HG03521 (cell line): ENCODE measurements around the gene FHL2.

Experiments used
- ATAC-seq: cut with Tn5 transposase; IDR thresholded peaks from one replicate; pipeline ENCODE4 v1.9.1; 2021; ENCODE audit warnings: mild to moderate bottlenecking, moderate library complexity; ENCODE audit not compliant: unreplicated experiment

The FHL2 gene, protein sequence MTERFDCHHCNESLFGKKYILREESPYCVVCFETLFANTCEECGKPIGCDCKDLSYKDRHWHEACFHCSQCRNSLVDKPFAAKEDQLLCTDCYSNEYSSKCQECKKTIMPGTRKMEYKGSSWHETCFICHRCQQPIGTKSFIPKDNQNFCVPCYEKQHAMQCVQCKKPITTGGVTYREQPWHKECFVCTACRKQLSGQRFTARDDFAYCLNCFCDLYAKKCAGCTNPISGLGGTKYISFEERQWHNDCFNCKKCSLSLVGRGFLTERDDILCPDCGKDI

DNA sequence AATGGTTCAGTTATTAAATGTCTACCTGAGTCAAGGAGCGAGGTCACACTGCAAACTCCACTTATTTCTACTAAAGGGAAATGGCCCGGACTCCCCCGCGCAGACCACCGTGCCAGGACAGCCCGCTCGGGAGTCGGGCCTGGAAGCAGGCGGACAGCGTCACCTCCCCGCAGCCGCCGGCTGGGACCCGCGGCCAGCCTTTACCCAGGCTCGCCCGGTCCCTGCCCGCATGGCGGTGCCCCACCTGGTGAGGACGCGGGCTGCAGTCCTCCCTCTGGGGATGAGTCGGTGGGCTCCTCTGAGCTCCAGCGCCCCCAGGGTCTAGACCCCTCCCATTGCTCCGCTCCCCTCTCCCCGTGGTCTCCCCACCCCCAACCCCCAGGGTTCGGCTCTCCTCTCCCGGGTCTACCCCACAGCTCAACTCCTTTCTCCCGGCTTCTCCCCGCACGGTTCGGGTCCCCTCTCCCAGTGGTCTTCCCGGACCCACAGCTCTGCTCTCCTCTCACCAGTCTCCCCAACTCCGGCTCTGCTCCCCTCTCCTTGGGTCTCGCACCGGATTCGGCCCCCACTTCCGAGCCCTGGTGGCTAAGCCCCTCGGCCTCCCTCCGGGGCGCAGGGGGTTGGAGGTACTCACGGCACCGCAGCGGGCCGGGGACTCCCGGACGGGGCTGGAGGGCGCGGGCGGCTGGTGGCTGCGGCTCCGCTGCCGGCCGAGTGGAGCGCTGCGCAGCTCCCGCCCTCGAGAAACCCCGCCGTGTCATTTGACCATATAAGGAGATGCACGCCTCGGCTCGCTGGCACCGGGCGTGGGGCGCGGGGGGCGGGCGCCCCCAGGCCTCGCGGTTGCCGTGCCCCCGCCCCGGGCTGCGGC lies at the start of gene FHL2:
FHL2 (minus strand) TSS at position 716 of the 871 bp plus-strand sequence. CDS start 12,535 bp downstream, outside the sequence.
- peak; percentile 100 for ATAC-seq

DNA sequence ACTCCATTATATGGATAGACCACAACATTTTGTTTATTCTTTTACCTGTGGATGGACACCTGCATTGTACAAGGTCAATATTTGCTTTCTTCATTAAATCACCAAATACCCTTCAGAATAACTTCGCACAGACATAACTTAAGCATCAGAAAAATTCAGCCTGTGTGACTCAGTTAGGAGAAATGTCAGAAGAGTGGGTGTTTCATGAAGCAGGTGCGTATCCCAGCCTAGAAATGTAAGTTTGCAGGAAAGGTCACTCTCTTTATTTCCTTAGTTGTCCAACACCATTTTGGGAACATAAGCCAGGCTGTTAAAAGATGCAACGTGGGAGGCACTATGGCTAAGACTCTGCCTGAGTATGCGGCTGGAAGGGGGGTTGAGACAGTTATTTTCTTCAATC lies 48.6 kb upstream of the FHL2 start:
- ATAC-seq, result no peak

DNA sequence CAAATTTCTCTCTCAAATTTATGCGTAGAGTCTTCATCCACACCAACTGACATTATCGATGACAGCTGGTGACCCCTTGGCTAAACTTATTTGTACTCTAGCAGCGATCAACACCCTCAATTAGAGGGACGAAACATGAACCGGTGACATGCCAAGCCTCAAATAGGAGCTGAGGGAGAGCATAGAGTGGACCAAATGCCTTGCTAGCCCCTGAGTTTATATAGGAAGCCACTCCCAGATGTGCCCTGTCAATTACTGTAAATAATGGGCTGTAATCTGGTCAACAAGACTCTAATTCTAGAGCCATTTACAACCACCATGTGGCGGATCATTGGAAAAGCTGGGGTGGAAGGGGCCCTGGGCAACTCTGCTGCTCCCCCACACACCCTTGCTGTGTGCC lies 47.6 kb upstream of the FHL2 start:
- ATAC-seq, result no peak

DNA sequence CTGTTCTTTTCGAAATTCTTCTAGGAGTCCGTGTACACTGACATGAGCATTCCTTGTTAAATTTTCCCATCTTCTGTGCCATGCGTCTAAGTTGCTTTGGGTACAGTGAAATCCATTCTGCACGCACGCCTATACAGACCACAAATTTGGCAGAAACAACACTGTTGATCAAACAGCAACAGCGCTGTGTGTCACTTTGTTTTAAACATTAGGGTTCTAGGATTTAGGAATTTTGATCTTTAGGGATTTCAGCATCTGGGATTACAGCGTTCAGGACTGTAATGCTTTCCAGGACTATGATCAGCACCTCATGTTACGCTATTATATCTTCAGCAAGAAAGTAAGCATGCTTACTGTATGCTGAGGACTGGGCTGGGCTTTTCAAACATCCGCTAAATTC lies 47.1 kb upstream of the FHL2 start:
- no peak for ATAC-seq

DNA sequence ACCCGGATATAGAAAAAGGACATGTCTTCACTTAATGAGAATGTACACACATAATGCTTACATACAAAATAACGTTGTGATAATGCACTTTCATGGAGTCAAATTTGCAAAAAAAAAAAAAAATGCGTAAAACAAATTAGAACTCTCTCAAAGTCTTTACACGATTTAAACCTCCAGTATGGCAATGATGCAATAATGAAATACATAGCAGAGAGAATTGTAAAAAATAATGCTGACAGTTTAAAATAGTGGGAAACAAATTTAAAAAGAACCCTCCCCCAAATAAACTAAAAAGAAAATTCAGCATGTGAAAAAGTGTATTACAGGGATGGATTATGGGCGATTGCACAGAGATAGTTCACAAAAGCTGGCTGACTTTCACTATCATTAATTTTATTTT lies 46.6 kb upstream of the FHL2 start:
- no peak for ATAC-seq

DNA sequence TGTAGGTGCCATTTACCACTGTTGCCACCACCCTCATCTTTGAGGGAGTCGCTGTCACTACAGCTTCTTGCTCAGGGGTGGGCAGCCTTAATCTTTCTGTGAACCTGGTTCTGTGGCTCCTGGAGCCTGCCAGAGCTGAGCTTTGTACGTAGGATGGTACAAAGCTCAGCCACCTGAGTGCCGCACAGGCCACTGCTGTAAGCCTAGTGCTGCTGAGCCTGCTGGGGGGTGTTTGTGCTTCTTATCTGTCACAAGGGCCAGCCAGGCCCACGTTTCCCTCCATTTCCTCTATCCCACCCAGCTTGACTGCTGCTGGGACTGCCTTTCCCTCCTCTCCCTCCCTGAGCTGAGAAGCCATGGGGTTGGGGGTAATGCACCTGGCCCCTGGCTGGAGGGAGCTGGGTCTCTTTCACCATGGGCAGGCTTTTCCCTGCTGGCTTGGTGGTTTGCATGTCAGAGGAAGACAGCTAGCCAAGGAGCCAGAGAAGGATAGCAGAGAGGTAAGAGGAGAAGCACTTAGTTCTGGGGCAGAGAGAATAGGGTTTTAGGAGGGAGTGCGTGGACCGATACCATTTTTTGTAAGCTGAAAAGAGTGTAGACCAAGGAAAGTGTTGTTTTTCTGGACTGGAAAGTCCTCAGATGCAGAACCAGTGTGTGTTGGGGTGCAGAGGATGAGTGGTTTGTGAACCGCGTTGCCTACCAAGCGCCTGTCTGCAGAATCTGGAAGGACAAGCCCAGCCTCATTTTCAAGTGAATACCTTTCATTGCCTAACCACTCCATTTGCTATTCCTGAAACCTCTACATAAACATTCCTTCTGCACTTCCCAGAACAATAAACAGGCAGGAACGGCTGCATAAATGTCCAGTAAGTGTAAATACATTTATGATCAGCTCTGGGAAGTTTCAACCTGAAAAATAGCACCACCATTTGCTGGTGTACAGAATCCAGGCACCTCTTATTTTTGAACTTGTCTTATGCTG lies 45.1 kb upstream of the FHL2 start:
- no peak for ATAC-seq

DNA sequence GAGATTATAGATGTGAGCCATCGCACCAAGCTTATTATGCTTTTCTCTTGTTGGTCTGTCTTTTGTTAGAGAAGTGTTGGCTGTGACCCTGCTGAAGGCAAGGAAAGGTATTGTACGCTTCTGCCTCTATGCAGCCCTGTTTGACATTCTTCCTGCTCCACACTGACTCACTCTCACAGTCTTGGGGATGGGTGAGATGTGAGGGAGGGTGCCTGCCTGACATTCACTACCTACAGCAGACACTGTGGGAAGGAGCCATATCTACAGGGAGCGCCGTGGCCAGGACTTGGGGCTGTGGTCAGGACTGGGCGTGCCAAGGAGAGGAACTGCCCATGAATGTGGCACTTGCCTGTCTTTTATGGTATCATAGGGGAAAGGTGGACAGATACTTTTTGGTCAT lies 43.9 kb upstream of the FHL2 start:
- ATAC-seq, result no peak

DNA sequence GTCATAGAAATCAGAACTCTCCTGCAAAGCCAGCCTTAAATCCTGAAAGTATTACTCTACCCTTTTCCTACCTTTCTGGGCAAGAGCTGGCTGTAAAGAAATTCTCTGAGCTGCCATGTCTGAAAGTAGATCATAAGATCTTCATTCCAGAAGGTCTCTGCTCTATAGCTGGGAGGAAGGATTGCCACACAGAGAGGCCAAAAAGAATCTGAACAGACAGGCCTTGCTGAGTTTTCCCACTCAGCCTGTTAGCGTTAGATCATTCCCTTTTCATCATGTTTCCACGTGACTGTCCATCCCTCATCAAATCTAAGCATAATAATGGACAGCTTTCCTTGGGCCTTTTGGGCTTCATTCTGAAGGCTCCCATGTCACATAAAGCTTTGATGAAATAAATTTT lies 43.2 kb upstream of the FHL2 start:
- ATAC-seq, result no peak

DNA sequence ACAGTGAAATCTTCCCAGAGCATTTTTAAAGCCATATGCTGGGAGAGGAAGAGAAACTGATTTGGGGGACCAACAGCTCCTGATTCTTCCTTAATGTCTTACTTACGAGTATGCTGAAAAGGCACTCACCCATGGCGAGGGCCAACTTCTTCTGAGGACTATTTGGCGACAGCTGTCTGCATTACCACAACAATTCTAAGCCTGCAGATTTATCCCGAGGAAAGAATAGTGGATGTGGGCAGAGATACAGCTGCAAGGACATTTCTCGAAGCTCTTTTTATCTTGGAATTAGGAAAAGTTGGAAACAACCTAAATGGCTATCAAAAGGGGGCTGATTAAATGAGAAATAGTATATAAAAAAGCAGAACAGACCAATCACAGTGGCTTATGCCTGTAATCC lies 40.3 kb upstream of the FHL2 start:
- no peak for ATAC-seq

DNA sequence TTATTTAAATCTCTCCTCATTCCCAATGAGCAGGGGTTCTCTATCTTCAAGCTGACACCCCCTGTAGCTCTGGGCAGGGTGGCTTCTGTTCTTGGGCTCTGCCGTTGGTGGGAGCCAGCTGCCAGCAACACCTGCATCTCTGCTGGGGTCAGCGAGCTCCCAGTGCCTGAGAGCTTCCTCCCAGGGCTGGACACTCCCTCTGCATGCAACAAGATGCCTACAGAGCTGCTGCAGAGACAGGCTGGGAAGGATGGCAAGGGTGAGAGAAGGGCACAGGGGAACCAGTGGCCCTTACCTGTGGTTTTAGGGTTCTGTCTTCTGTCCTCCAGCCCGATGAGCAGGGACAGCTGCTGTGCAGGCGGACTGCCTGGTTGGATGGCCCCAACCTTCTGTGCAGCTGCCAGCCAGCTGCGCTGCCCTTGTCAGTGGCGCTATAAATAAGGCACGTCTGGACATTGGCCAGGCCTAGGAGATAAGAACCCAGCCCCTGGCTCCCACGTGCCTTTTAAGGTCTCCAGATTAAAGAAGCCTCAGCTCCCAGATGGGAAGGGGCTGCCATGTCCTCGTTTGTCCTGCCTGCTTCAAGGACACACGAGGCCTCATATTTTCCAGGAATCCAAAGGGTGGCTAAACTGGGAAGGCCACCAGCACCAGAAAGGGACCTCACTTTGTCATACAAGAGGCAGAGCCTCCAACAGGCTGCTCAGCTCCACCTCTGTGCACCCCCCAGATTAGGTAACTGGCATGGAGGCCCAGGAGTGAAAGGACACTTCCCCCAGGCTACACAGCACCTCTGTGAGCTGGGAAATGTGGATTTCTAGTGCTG lies 39.5 kb upstream of the FHL2 start:
- ATAC-seq, result no peak

DNA sequence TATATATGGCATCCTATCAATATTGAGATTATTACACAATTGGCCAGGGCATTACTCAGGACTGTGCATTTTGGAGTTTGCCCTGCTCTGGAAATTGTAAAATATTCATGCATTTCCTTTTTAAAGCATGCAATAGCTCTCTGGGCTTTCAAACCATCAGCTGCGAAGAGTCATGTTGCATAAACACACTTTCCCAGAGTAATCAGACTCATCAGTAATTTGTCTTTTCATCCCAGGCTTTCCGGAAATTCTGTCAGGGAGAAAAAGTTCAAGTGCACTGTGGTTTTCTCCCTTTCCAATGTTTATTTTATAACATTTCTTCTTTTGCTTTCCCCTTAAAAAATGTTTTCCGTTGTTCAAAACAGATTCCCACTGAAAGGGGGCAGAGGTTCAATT lies 38.9 kb upstream of the FHL2 start:
- ATAC-seq, result no peak

DNA sequence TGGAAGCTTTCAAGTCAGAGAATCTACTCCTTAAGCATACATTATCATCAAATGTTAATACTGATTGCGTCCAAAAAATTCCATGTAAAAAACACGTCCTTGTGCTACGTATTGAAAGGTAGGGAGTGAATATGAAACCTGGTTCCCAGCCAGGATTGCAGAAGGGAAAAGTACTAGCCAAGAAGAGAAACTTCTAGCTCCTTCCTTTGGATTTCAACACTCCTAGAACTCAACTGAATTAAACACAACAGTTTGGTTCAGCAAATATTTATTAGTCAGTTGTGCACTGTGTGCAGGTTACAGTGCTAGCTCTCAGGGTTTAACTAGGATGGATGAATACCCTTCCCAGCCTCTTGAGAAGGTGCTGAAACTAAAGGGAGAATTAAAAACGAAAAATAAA lies 33.9 kb upstream of the FHL2 start:
- no peak for ATAC-seq

DNA sequence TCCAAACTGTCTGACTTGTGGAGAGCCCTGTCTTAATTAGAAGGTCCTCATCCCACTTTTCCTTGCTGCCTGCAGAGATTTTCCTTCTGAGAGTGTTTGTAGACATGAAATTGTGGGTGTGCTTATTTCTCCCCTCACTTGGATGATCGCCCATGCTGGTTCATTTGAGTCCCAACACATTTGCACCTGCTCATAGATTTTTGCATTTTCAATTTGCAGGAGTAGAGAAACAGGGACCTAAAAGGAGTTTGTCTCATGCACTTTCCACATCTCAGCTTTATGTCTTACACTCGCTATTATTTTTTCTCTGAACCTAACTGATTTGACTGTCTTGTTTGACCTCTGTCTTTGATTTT lies 33.2 kb upstream of the FHL2 start:
- no peak for ATAC-seq

DNA sequence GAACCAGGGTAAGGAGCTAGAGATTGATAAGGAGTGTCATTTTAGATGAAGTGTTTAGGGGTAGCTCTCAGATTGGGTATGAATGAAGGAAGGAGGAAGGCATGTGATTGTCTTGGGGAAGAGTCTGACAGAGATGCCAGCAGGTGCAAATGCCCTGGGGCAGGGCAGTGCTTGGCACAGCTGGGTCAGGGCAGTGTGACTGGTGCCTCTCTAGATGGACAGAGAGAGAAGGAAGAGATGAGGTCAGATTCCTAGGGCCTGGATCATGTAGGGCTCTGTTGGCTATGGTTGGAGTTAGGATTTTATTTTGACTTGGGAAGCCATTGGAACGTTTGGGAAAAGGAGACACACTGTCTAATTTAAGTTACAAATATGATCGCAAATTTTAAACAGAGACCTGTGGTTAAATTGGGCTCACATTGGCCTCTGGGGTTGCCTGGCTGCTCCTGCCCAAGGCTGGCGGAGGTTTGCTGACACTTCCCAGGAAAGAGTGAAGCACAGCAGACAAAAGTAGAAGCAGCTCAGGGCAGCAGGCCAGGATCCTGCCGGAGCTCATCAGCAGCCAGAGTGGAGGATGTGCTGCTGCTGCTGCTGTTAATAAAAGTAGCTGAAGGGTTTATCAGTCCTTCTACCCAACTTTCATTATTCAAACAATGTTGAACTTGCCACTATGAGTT lies 32.7 kb upstream of the FHL2 start:
- no peak for ATAC-seq

DNA sequence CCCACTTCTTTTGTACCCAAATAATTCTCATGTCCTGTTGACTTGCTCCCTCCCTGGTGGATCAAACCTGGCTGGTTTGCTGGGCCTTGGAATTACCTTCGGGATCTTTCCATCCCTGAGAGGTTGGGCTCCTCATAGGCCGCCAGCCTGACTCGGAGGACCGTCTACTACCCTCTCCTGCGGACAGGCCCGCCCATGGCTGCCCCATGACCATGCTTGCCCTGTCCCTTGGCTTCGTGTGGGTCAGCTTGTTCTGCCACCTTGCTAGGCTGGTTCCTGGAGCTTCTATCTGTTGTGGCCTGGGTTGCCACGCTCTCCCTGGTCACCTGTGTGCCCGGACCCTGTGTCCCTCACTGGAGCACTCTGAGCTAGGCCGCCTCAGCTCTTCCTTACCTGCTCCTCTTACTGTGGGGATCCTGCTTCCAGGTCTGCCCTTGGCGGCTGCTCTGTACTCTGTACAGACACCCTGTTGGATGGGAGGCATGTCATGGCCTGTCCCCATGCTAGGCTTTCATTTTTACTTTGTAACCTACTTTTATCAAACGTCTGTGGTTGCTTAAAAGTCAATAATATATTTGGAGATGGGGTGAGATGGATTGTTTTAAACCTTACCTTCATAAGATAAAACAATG lies 29.7 kb upstream of the FHL2 start:
- ATAC-seq, result no peak

DNA sequence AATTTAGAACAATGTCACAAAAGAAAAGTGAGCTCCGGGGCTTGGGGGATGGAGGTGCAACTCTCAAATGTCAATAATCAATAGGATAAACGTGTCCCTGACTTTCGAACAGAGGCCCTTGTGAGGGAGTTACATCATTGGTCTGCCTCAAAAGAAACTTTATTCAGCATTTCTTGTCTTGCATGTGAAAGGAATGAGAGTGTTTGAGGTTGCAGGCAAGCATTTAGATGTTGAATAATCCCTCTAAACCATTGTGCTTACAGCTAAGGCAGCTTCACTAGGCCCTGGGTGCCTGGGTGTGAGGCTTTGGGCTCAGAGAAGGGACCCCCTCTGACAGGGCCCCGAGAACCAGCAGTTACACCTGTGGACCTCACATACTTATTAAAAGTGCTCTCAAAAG lies 28.6 kb upstream of the FHL2 start:
- no peak for ATAC-seq

DNA sequence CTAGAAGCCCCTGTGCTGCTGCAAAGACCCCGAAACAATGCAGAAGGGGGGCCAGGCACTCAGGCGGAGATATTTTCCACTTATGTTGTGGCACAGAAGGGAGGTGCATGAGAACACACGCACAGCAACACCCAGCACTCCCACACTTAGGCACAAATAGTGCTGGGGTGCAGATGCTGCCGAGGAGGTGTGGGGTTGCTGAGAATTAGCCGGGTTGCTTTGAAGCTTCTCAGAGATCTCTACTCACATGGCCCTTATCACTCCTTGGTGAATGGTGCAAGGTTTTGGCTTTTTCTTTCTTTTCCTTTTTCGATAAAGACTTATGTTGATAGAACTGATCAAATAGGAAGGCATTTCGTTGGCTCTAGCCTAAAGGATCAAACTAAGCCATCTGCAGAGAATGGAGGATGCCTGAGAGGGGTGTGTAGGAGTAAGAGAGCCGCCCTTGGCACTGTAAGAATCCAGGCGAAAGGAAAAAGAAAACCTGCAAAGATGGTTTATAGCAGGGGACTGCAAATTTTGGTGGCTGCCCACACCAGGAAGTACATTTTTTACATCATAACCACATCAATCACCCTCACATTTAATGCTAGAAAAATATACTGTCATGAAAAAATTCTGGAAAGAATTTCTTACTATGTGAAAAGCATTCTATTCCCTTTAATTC lies 27.9 kb upstream of the FHL2 start:
- no peak for ATAC-seq

DNA sequence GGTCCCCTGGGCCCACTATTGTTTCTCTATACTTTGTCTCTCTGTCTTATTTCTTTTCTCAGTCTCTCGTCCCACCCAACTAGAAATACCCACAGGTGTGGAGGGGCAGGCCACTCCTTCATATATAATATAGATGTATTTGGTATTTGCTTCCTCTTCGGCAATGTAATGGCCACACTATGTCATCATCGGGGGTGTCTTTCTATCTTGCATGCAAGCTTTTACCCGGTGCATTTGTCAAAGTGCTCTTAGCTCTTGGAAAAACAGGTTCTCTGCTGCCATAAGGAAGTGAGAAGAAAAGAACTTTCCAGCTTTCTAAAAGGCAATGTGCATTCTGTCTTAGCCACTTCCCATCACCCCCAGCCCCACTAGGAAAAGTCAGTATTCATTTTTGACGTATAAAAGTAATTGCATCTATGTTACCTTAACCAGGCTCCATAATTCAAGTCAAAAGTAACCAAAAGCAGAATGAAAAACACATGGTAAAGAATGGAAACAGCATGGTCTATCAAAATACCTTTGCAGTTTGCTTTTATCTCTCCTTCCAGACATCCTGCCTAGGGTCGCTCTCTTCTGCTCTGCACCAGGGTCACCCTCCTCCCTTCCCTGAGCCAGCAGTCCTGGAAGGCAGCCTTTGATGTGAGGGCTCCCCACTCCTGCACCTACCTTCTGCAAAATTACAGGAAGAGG lies 27.2 kb upstream of the FHL2 start:
- ATAC-seq, result no peak
